GM23248 (cell line): Measurements from ENCODE around the gene MFRP. TPM values are rescaled to one million over a fixed set of nuclear protein-coding genes. Genes with fewer than 3 reads are reported as not detected.

ENCODE experiments used
- DNase-seq: peaks from one replicate; pipeline ENCODE4 v3.0.0-alpha.2; 2015
- H2AFZ ChIP-seq: fragments of 200-600 bp; sonication (generic); 2 replicates; pipeline ENCODE4 v1.6.1; 2016; ENCODE audit warnings: antibody characterized with exemption
- H3F3A ChIP-seq: fragments of 200-600 bp; sonication (generic); 2 replicates; pipeline ENCODE4 v1.6.1; 2016; ENCODE audit warnings: mild to moderate bottlenecking, antibody characterized with exemption, mixed run types; ENCODE audit not compliant: insufficient read depth
- H3K27ac ChIP-seq: fragments of 200-600 bp; sonication (generic); 2 replicates; pipeline ENCODE4 v1.5.1; 2016; ENCODE audit warnings: mild to moderate bottlenecking
- H3K27me3 ChIP-seq: fragments of 200-600 bp; sonication (generic); replicated peaks from 2 replicates; pipeline ENCODE4 v1.6.1; 2016; ENCODE audit warnings: mild to moderate bottlenecking; ENCODE audit not compliant: insufficient read depth
- H3K36me3 ChIP-seq: fragments of 200-600 bp; sonication (generic); 2 replicates; pipeline ENCODE4 v1.6.1; 2016; ENCODE audit warnings: low read depth, mild to moderate bottlenecking
- H3K4me1 ChIP-seq: fragments of 200-600 bp; sonication (generic); 2 replicates; pipeline ENCODE4 v1.6.1; 2016; ENCODE audit warnings: mild to moderate bottlenecking; ENCODE audit not compliant: insufficient read depth
- H3K4me2 ChIP-seq: fragments of 200-600 bp; sonication (generic); one replicate; pipeline ENCODE4 v1.6.1; 2016; ENCODE audit warnings: mild to moderate bottlenecking; ENCODE audit not compliant: unreplicated experiment
- H3K4me3 ChIP-seq: fragments of 200-600 bp; sonication (generic); 2 replicates; pipeline ENCODE4 v1.5.1; 2016; ENCODE audit warnings: mild to moderate bottlenecking
- H3K79me2 ChIP-seq: fragments of 200-600 bp; sonication (generic); 2 replicates; pipeline ENCODE4 v1.6.1; 2016; ENCODE audit warnings: mild to moderate bottlenecking; ENCODE audit not compliant: insufficient read depth
- H3K9ac ChIP-seq: fragments of 200-600 bp; sonication (generic); 2 replicates; pipeline ENCODE4 v1.6.1; 2016; ENCODE audit warnings: mild to moderate bottlenecking
- H3K9me2 ChIP-seq: fragments of 200-600 bp; sonication (generic); 2 replicates; pipeline ENCODE4 v1.6.1; 2016; ENCODE audit warnings: mixed run types, mild to moderate bottlenecking, moderate library complexity; ENCODE audit not compliant: insufficient read depth
- H3K9me3 ChIP-seq: fragments of 200-600 bp; sonication (generic); one replicate; pipeline ENCODE4 v1.6.1; 2017; ENCODE audit warnings: low read depth
- H4K20me1 ChIP-seq: fragments of 200-600 bp; sonication (generic); 2 replicates; pipeline ENCODE4 v1.6.0; 2016; ENCODE audit not compliant: insufficient read depth
- EZH2 ChIP-seq: fragments of 200-600 bp; sonication (generic); IDR thresholded peaks from 2 replicates; pipeline ENCODE4 v1.6.1; 2018; ENCODE audit warnings: antibody characterized with exemption, mild to moderate bottlenecking; ENCODE audit not compliant: insufficient read depth, poor library complexity, severe bottlenecking
- EZH2phosphoT487 ChIP-seq: fragments of 200-600 bp; sonication (generic); IDR thresholded peaks from 2 replicates; pipeline ENCODE4 v1.6.1; 2018; ENCODE audit warnings: antibody characterized with exemption, moderate library complexity, mild to moderate bottlenecking, low read depth; ENCODE audit not compliant: insufficient read depth
- WGBS, 2 experiments: methylation state at CpG; one replicate each; pipeline ENCODE4 v1.1.6; 2015 to 2017; ENCODE audit warnings: low lambda C conversion rate in 2 of 2, low coverage in 1 of 2; ENCODE audit errors: missing lambda C conversion rate in 2 of 2; 5-methylcytosine and 5-hydroxymethylcytosine counted together
- in situ Hi-C: fragments of 300-500 bp; cut with MboI; formaldehyde crosslinking; loops from 2 replicates; pipeline ENCODE4 v1.15.0; 2020
- polyA plus RNA-seq: library from polyadenylated mRNA; unstranded; fragments of >200 nt; fragmentation: Nextera tagmentation; extraction: Ambion mirVana; gene quantifications from 2 replicates; pipeline ENCODE4 v1.2.1, GENCODE V29; 2016
- total RNA-seq: library from RNA; depleted of rRNA; stranded (reverse); fragments of >200 nt; shearing (Covaris generic); gene quantifications from 2 replicates; pipeline ENCODE4 v1.2.3, GENCODE V29; 2014

Gene MFRP
- total and polyA plus RNA-seq, 2 experiments from 2014 or later = not detected

GRCh38 chr11:119342362-119343130 is 4.0 kb downstream of the MFRP start:
- no peaks in the 10 kb centered on the region for H3K9me2 ChIP-seq
- in situ Hi-C loops = no loop called here
- no peak for DNase-seq
- H3K27ac ChIP-seq = no peak overlapping the region
- H2AFZ ChIP-seq = no peak overlapping the region
- no peak overlapping the region for H3K4me2 ChIP-seq
- H3K27me3 ChIP-seq = no peaks in the 10 kb centered on the region
- WGBS, 2 experiments = 76 to 80% methylated on average over 10 of the region's 10 CpGs
- H3K9ac ChIP-seq = no peak overlapping the region
- no peaks in the 10 kb centered on the region; the same call in 1 of the 2 replicates for H3K79me2 ChIP-seq
- H4K20me1 ChIP-seq = no peaks in the 10 kb centered on the region
- H3F3A ChIP-seq = peaks cover 11% of the 10 kb centered on the region; the same call in 1 of the 2 replicates
- H3K36me3 ChIP-seq = no peaks in the 10 kb centered on the region
- no peaks in the 10 kb centered on the region for H3K9me3 ChIP-seq
- no peak overlapping the region for H3K4me3 ChIP-seq
- peaks cover 22% of the 10 kb centered on the region for H3K4me1 ChIP-seq
- TF ChIP-seq EZH2 = no peak

GRCh38 chr11:119342023-119342300 is 4.5 kb downstream of the MFRP start:
- H3K4me1 ChIP-seq = peaks cover 22% of the 10 kb centered on the region
- no peaks in the 10 kb centered on the region for H3K27me3 ChIP-seq
- H3K9me3 ChIP-seq = no peaks in the 10 kb centered on the region
- H3K36me3 ChIP-seq = no peaks in the 10 kb centered on the region
- H3K9ac ChIP-seq = no peak overlapping the region
- H4K20me1 ChIP-seq = no peaks in the 10 kb centered on the region
- in situ Hi-C loops = no loop called here
- peaks cover 2% of the 10 kb centered on the region; the same call in 1 of the 2 replicates for H3K79me2 ChIP-seq
- no peak overlapping the region for H3K27ac ChIP-seq
- no peak for TF ChIP-seq EZH2
- no peak for TF ChIP-seq EZH2phosphoT487
- no peak overlapping the region for H3K4me3 ChIP-seq
- peaks cover 10% of the 10 kb centered on the region; the same call in 1 of the 2 replicates for H3F3A ChIP-seq
- H3K4me2 ChIP-seq = no peak overlapping the region
- H2AFZ ChIP-seq = no peak overlapping the region
- H3K9me2 ChIP-seq = no peaks in the 10 kb centered on the region
- DNase-seq = no peak
- WGBS, 2 experiments = 94 to 98% methylated on average over 7 of the region's 7 CpGs

DNA sequence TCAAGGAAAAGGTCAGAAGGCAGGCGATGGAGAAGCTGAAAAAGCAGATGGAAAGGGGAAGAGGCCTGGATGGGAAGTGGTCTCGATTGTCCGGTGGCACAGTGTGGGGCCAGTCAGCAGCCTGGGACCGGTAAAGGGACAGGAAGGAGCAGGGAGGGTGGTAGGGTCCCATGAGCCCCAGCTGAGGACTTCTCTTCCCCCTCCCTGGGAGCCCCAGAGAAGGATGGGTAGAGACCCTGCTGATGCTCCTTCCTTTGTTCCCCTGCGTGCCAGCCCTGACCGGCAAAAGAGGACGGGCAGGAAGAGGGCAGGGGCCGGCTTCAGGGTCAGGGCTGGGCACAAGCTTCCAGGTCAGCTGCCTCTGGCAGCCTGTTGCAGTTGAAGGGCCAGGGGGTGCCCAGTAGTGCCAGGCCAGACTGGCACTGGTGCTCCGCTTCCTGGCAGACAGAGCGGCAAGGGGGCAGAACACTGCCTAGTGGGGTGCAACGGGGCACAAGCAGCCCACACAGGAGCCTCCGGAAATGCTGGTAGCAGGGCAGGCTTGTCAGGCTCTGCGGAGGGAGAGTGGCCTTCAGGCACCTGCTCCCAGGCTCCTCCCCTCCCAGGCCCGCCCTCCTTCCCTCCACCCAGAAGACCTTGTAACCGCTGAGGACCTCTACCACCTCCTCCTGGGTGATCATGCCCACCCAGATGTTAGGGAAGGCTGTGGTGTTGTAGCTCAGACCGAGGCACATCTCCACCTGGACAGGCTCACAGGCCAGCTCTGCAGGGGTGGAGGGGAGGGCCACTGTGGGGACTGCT is 5.1 kb downstream of the MFRP start:
- H3K9me3 ChIP-seq = no peaks in the 10 kb centered on the region
- peak overlapping the region; percentile 75; the same call in 1 of the 2 replicates for H3K9ac ChIP-seq
- H3F3A ChIP-seq = peaks cover 9% of the 10 kb centered on the region; the same call in 1 of the 2 replicates
- H3K4me3 ChIP-seq = 0 out of 2 replicates have a peak overlapping the region, but pooled peaks have one; percentile 75
- DNase-seq = no peak
- H3K36me3 ChIP-seq = no peaks in the 10 kb centered on the region
- WGBS, 2 experiments = 89 to 90% methylated on average over 14 to 16 of the region's 16 CpGs
- H3K27me3 ChIP-seq = no peaks in the 10 kb centered on the region
- in situ Hi-C loops = no loop called here
- H3K4me2 ChIP-seq = peak overlapping the region; percentile 82
- no peaks in the 10 kb centered on the region for H4K20me1 ChIP-seq
- TF ChIP-seq EZH2phosphoT487 = no peak
- TF ChIP-seq EZH2 = no peak
- H3K9me2 ChIP-seq = no peaks in the 10 kb centered on the region
- H2AFZ ChIP-seq = no peak overlapping the region
- H3K27ac ChIP-seq = no peak overlapping the region
- peaks cover 19% of the 10 kb centered on the region; the same call in 1 of the 2 replicates for H3K4me1 ChIP-seq
- peaks cover 8% of the 10 kb centered on the region for H3K79me2 ChIP-seq

GRCh38 chr11:119340335-119341221 is 5.9 kb downstream of the MFRP start, which contains the start of gene C1QTNF5:
TSS of gene C1QTNF5 (minus strand) at chr11:119340883. CDS start at chr11:119340397, 486 bp downstream.
- H3K27ac ChIP-seq = no peak within 1 kb of the TSS
- H3K27me3 ChIP-seq = no peaks in the 10 kb centered on the region
- H2AFZ ChIP-seq = peak within 1 kb of the TSS; percentile 89
- no peaks in the 10 kb centered on the region for H4K20me1 ChIP-seq
- no peaks in the 10 kb centered on the region for H3K9me2 ChIP-seq
- peaks cover 21% of the 10 kb centered on the region; the same call in 1 of the 2 replicates for H3K4me1 ChIP-seq
- peak within 1 kb of the TSS; percentile 75 for H3K9ac ChIP-seq
- H3K4me3 ChIP-seq = peak within 1 kb of the TSS; percentile 75
- no peak for TF ChIP-seq EZH2
- no peak for TF ChIP-seq EZH2phosphoT487
- peaks cover 9% of the 10 kb centered on the region; the same call in 1 of the 2 replicates for H3F3A ChIP-seq
- H3K79me2 ChIP-seq = peaks cover 16% of the 10 kb centered on the region
- peak; percentile 72 for DNase-seq
- H3K36me3 ChIP-seq = no peaks in the 10 kb centered on the region
- no peaks in the 10 kb centered on the region for H3K9me3 ChIP-seq
- WGBS, 2 experiments = 6% methylated on average over 19 to 47 of the region's 53 CpGs
- in situ Hi-C loops = no loop called here
- H3K4me2 ChIP-seq = peak within 1 kb of the TSS; percentile 82
